ENCODE data around the gene PREX1. TPM values are rescaled to one million over a fixed set of nuclear protein-coding genes. Genes with fewer than 3 reads are reported as not detected.

Gene PREX1
- total and polyA plus RNA-seq, 2 donors from 2014 or later, result 8.5 to 38.2 TPM

DNA sequence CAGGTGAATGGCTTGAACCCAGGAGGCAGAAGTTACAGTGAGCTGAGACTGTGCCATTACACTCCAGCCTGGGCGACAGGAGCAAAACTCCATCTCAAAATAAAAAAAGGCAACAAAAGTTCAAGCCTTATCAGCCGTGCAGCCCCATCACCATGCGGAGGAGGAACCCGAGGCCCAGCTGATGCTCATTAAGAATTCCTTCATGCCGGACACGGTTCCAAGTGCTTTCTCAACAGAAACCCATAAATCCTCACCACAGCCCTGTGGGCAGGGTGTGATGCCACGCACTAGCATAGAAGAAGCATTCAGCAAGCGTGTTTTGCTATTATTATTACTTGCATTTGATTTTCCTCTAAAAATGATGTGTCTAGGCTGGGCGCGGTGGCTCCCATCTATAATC is 56.3 kb downstream of the PREX1 start:
- no peaks in the 10 kb centered on the region for H3K9me3 ChIP-seq (ENCODE audit: control insufficient read depth in 2 of 3, insufficient read depth in 1 of 3, low read length in 3 of 3)
- no peaks in the 10 kb centered on the region for H3K36me3 ChIP-seq (ENCODE audit: control insufficient read depth in 2 of 3, insufficient read depth in 3 of 3, low read length in 3 of 3)
- DNase-seq (peak in 4 of 5 donors; percentile 64 to 86 (median 80)), FAIRE-seq (no peak)
- intact Hi-C loops (cut with DNase I), result no loop called here
- no peak overlapping the region for H3K9ac ChIP-seq (ENCODE audit: low read length in 3 of 3)
- H3K27ac ChIP-seq (ENCODE audit: low read depth in 2 of 2, low read length in 2 of 2), result no peak overlapping the region
- no peaks in the 10 kb centered on the region for H3K27me3 ChIP-seq (ENCODE audit: control insufficient read depth, insufficient read depth, low read length)
- no peak overlapping the region for H3K4me3 ChIP-seq (ENCODE audit: low read length in 3 of 3)
- peaks cover 0 to 9% (median 0%) of the 10 kb centered on the region in 3 donors for H3K4me1 ChIP-seq (ENCODE audit: control insufficient read depth in 2 of 3, insufficient read depth in 2 of 3, low read depth in 1 of 3, low read length in 3 of 3)
- TF ChIP-seq, protein P1, sequence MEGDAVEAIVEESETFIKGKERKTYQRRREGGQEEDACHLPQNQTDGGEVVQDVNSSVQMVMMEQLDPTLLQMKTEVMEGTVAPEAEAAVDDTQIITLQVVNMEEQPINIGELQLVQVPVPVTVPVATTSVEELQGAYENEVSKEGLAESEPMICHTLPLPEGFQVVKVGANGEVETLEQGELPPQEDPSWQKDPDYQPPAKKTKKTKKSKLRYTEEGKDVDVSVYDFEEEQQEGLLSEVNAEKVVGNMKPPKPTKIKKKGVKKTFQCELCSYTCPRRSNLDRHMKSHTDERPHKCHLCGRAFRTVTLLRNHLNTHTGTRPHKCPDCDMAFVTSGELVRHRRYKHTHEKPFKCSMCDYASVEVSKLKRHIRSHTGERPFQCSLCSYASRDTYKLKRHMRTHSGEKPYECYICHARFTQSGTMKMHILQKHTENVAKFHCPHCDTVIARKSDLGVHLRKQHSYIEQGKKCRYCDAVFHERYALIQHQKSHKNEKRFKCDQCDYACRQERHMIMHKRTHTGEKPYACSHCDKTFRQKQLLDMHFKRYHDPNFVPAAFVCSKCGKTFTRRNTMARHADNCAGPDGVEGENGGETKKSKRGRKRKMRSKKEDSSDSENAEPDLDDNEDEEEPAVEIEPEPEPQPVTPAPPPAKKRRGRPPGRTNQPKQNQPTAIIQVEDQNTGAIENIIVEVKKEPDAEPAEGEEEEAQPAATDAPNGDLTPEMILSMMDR (IDR thresholded peaks at IDR 0.05; ENCODE audit: borderline replicate concordance, extremely low read depth, insufficient read depth), result no peak

DNA sequence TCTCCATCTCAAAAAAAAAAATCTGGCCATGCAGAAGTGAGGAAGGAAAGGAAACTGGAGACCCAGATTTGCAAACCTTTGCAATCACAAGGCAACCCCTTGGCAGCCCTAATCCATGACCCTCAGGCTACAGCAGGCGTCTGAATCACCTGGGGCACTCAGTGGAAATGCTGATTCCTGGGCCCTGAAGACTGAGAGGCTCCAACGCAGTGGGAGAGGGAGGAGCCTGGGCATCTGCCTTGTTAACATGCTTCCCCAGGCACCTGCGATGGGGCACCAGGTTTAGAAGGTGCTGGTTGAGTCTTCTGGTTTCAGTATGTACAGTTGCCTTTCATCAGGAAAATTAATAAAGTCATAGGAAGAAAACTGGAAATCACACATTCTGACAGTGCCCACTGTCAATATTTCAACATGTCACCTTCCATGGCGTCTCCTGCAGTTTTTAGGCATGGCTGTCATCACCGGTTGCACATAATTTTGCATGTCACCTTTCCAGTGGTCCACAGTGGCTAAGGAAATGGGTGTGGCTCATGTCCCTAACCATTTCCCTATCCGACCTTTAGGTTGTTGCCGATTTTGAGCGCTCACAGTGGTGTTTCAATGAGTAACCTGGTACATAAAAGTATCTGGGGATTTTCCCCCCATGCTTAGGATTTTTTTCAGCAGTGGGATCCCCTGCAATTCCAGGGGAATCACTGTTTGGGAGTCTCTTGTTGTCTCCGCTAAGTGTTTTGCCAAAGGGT is 56.9 kb downstream of the PREX1 start:
- H3K9ac ChIP-seq (ENCODE audit: low read length in 3 of 3), result no peak overlapping the region
- TF ChIP-seq, protein P1 (IDR thresholded peaks at IDR 0.05; ENCODE audit: borderline replicate concordance, extremely low read depth, insufficient read depth), result no peak
- H3K27ac ChIP-seq (ENCODE audit: low read depth in 2 of 2, low read length in 2 of 2), result peak overlapping the region in 1 of 2 donors; percentile 37
- no peaks in the 10 kb centered on the region for H3K36me3 ChIP-seq (ENCODE audit: control insufficient read depth in 2 of 3, insufficient read depth in 3 of 3, low read length in 3 of 3)
- no peak for FAIRE-seq
- peaks cover 0 to 9% (median 0%) of the 10 kb centered on the region in 3 donors for H3K4me1 ChIP-seq (ENCODE audit: control insufficient read depth in 2 of 3, insufficient read depth in 2 of 3, low read depth in 1 of 3, low read length in 3 of 3)
- no peaks in the 10 kb centered on the region for H3K27me3 ChIP-seq (ENCODE audit: control insufficient read depth, insufficient read depth, low read length)
- no peak for DNase-seq
- H3K4me3 ChIP-seq (ENCODE audit: low read length in 3 of 3), result no peak overlapping the region
- no peaks in the 10 kb centered on the region for H3K9me3 ChIP-seq (ENCODE audit: control insufficient read depth in 2 of 3, insufficient read depth in 1 of 3, low read length in 3 of 3)
- intact Hi-C loops (cut with DNase I), result no loop called here

DNA sequence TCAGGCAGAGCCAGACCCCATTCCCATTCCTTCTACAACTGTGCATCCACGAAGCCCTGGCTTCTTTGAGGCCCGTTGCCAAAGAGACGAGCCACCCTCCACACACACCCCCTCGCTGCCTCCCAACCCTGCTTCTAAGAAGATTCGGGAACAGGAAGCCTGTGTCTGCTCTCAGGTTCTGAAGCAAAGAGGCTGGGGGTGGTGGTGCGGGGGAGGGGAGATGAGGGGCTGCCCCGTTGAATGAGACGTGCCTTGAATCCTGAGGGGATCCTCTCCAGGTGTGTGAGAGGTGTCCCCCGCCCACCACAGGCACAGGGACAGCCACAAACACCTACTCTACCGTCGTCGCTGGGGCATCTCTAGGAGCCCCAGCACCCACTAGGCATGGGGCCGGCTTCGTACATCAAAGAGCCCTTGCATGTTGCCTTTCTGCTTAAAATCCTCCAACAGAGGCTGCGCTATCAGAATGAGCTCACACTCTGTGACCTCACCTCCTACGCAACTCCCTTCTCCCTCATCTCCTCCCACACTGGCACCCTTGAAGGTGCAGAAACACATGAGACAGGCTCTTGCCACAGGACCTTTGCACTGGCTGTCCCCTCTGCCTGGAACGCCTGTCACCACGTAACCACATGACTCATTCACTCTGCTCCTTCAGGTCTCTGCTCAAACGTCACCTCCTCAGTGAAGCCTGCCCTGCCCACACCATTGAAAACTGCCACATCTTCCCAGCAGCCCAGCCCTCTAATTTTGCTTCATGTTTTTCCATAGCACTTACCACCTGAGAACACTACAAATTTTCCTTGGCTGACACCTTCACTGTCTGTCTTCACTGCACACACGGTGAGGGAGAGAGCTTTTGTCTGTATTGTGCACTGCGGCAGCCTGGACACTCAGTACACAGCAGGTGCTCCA is 58.5 kb downstream of the PREX1 start:
- intact Hi-C loops (cut with DNase I), result no loop called here
- Histone ChIP-seq H3K4me1 (ENCODE audit: control insufficient read depth in 2 of 3, insufficient read depth in 2 of 3, low read depth in 1 of 3, low read length in 3 of 3) (peaks cover 0 to 6% (median 0%) of the 10 kb centered on the region in 3 donors), H3K9me3 (ENCODE audit: control insufficient read depth in 2 of 3, insufficient read depth in 1 of 3, low read length in 3 of 3) (no peaks in the 10 kb centered on the region), H3K9ac (ENCODE audit: low read length in 3 of 3) (no peak overlapping the region), H3K27ac (ENCODE audit: low read depth in 2 of 2, low read length in 2 of 2) (no peak overlapping the region), H3K36me3 (ENCODE audit: control insufficient read depth in 2 of 3, insufficient read depth in 3 of 3, low read length in 3 of 3) (no peaks in the 10 kb centered on the region), H3K27me3 (ENCODE audit: control insufficient read depth, insufficient read depth, low read length) (no peaks in the 10 kb centered on the region), H3K4me3 (ENCODE audit: low read length in 3 of 3) (no peak overlapping the region)
- DNase-seq (peak in 1 of 5 donors; percentile 17), FAIRE-seq (no peak)
- TF ChIP-seq, protein P1 (IDR thresholded peaks at IDR 0.05; ENCODE audit: borderline replicate concordance, extremely low read depth, insufficient read depth), result no peak

Measured in kidney (tissue), 14 donors.